ENCODE data around the gene MIAT.

- no peak for TF ChIP-seq CTCF (IDR thresholded peaks at IDR 0.05)
- no peak for TF ChIP-seq POLR2A (IDR thresholded peaks at IDR 0.05)
- TF ChIP-seq POLR2AphosphoS5 (IDR thresholded peaks at IDR 0.05), result no peak
These were observed 14.1 kb downstream of the MIAT start for GRCh38 chr22:26671317-26672059.
